Esophagus (tissue), 2 donors: ENCODE data around the gene ANTXR1. TPM values are rescaled to one million over a fixed set of nuclear protein-coding genes. Genes with fewer than 3 reads are reported as not detected.
A peak's percentile ranks its signal among the peaks of the same experiment; 100 is the strongest.

Experiments
- H3K27ac ChIP-seq, 2 donors: one replicate each; pipeline ENCODE4 v1.5.1; 2013; ENCODE audit warnings: low read depth in 2 of 2, mild to moderate bottlenecking in 2 of 2, inconsistent platforms in 1 of 2, low read length in 1 of 2, moderate library complexity in 1 of 2
- H3K27me3 ChIP-seq, 2 donors: one replicate each; pipeline ENCODE4 v1.6.1; 2013; ENCODE audit warnings: low read length in 2 of 2, control low read depth in 1 of 2, mild to moderate bottlenecking in 1 of 2; ENCODE audit not compliant: insufficient read depth in 2 of 2, control insufficient read depth in 1 of 2
- H3K36me3 ChIP-seq, 2 donors: one replicate each; pipeline ENCODE4 v1.6.1; 2013; ENCODE audit warnings: low read length in 1 of 2; ENCODE audit not compliant: control insufficient read depth in 2 of 2, insufficient read depth in 2 of 2
- H3K4me1 ChIP-seq, 2 donors: one replicate each; pipeline ENCODE4 v1.6.1; 2013; ENCODE audit warnings: low read length in 1 of 2; ENCODE audit not compliant: control insufficient read depth in 2 of 2, insufficient read depth in 2 of 2
- H3K4me3 ChIP-seq, 2 donors: one replicate each; pipeline ENCODE4 v1.5.1; 2013; ENCODE audit warnings: low read length in 2 of 2, mild to moderate bottlenecking in 2 of 2, low read depth in 1 of 2, moderate library complexity in 1 of 2
- H3K9me3 ChIP-seq, 2 donors: one replicate each; pipeline ENCODE4 v1.6.1; 2013; ENCODE audit warnings: mild to moderate bottlenecking in 2 of 2, low read depth in 1 of 2, low read length in 1 of 2, moderate library complexity in 1 of 2; ENCODE audit not compliant: control insufficient read depth in 2 of 2, insufficient read depth in 1 of 2
- WGBS, 2 donors: extraction: QIAGEN DNeasy Blood & Tissue Kit; methylation state at CpG; one replicate each; pipeline ENCODE4 v1.1.7; 2013; 5-methylcytosine and 5-hydroxymethylcytosine counted together
- polyA plus RNA-seq, 2 donors: library from polyadenylated mRNA; stranded (reverse); fragments of 200-250 nt; gene quantifications; one replicate each; pipeline ENCODE4 v1.2.3, GENCODE V29; 2013
- donor health status: healthy with polysubstance abuse.
- donor health status: Bipolar disorder and iron deficiency.

The ANTXR1 gene
- polyA plus RNA-seq, 2 donors = 5.0 to 8.5 TPM

GRCh38 chr2:69143748-69144360 lies 130.9 kb downstream of the ANTXR1 start:
- Histone ChIP-seq H3K27me3 (no peaks in the 10 kb centered on the region), H3K27ac (no peak overlapping the region), H3K4me1 (peaks cover 0 to 2% of the 10 kb centered on the region in 2 donors), H3K4me3 (no peak overlapping the region), H3K36me3 (no peaks in the 10 kb centered on the region), H3K9me3 (no peaks in the 10 kb centered on the region)
- WGBS, 2 donors = 75 to 76% methylated on average over 4 of the region's 4 CpGs

- no peaks in the 10 kb centered on the region for H3K36me3 ChIP-seq
- H3K27me3 ChIP-seq = no peaks in the 10 kb centered on the region
- H3K4me1 ChIP-seq = peaks cover 0 to 2% of the 10 kb centered on the region in 2 donors
- WGBS, 2 donors = 76 to 79% methylated on average over 7 of the region's 7 CpGs
- H3K4me3 ChIP-seq = no peak overlapping the region
- no peak overlapping the region for H3K27ac ChIP-seq
- no peaks in the 10 kb centered on the region for H3K9me3 ChIP-seq
Observed at GRCh38 chr2:69145204-69145603, 132.2 kb downstream of the ANTXR1 start.

GRCh38 chr2:69147841-69148533 lies 135.0 kb downstream of the ANTXR1 start:
- Histone ChIP-seq H3K27ac (peak overlapping the region in 1 of 2 donors; percentile 58), H3K4me1 (peaks cover 3 to 4% of the 10 kb centered on the region in 2 donors), H3K9me3 (no peaks in the 10 kb centered on the region), H3K4me3 (no peak overlapping the region), H3K27me3 (no peaks in the 10 kb centered on the region), H3K36me3 (no peaks in the 10 kb centered on the region)
- 73 to 80% methylated on average over 13 of the region's 13 CpGs for WGBS, 2 donors

- Histone ChIP-seq H3K4me1 (peaks cover 3 to 4% of the 10 kb centered on the region in 2 donors), H3K27ac (peak overlapping the region; percentile 17 to 60), H3K4me3 (no peak overlapping the region), H3K27me3 (no peaks in the 10 kb centered on the region), H3K9me3 (no peaks in the 10 kb centered on the region), H3K36me3 (no peaks in the 10 kb centered on the region)
- 38 to 60% methylated on average over 7 of the region's 7 CpGs for WGBS, 2 donors
Observed at GRCh38 chr2:69149631-69150215, 136.7 kb downstream of the ANTXR1 start.

GRCh38 chr2:69151931-69152330 lies 139.0 kb downstream of the ANTXR1 start:
- H3K36me3 ChIP-seq = no peaks in the 10 kb centered on the region
- 74 to 86% methylated on average over 4 of the region's 4 CpGs for WGBS, 2 donors
- no peak overlapping the region for H3K4me3 ChIP-seq
- H3K27me3 ChIP-seq = no peaks in the 10 kb centered on the region
- peak overlapping the region in 1 of 2 donors; percentile 8 for H3K27ac ChIP-seq
- H3K9me3 ChIP-seq = no peaks in the 10 kb centered on the region
- peaks cover 3 to 4% of the 10 kb centered on the region in 2 donors for H3K4me1 ChIP-seq

- no peaks in the 10 kb centered on the region for H3K27me3 ChIP-seq
- H3K36me3 ChIP-seq = no peaks in the 10 kb centered on the region
- no peaks in the 10 kb centered on the region for H3K9me3 ChIP-seq
- no peak overlapping the region for H3K4me3 ChIP-seq
- peak overlapping the region; percentile 38 to 46 for H3K27ac ChIP-seq
- H3K4me1 ChIP-seq = peaks cover 3 to 4% of the 10 kb centered on the region in 2 donors
- WGBS, 2 donors = 77 to 80% methylated on average over 3 of the region's 3 CpGs
Observed at GRCh38 chr2:69152847-69153583, 140.0 kb downstream of the ANTXR1 start.

- peak overlapping the region; percentile 12 to 66 for H3K27ac ChIP-seq
- peaks cover 3 to 4% of the 10 kb centered on the region in 2 donors for H3K4me1 ChIP-seq
- no peak overlapping the region for H3K4me3 ChIP-seq
- no peaks in the 10 kb centered on the region for H3K36me3 ChIP-seq
- H3K9me3 ChIP-seq = no peaks in the 10 kb centered on the region
- no peaks in the 10 kb centered on the region for H3K27me3 ChIP-seq
- 18 to 21% methylated on average over 2 of the region's 2 CpGs for WGBS, 2 donors
Observed at GRCh38 chr2:69154106-69154505, 141.1 kb downstream of the ANTXR1 start.

- no peaks in the 10 kb centered on the region for H3K27me3 ChIP-seq
- WGBS, 2 donors = 90 to 92% methylated on average over 10 of the region's 10 CpGs
- H3K36me3 ChIP-seq = no peaks in the 10 kb centered on the region
- no peaks in the 10 kb centered on the region for H3K9me3 ChIP-seq
- H3K4me3 ChIP-seq = no peak overlapping the region
- H3K27ac ChIP-seq = no peak overlapping the region
- peaks cover under 1 to 3% of the 10 kb centered on the region in 2 donors for H3K4me1 ChIP-seq
Observed at GRCh38 chr2:69156624-69157023, 143.6 kb downstream of the ANTXR1 start.

GRCh38 chr2:69157441-69157840 lies 144.5 kb downstream of the ANTXR1 start:
- H3K27me3 ChIP-seq = no peaks in the 10 kb centered on the region
- no peaks in the 10 kb centered on the region for H3K9me3 ChIP-seq
- no peak overlapping the region for H3K27ac ChIP-seq
- no peaks in the 10 kb centered on the region for H3K4me1 ChIP-seq
- no peaks in the 10 kb centered on the region for H3K36me3 ChIP-seq
- WGBS, 2 donors = 89 to 93% methylated on average over 3 of the region's 3 CpGs
- no peak overlapping the region for H3K4me3 ChIP-seq
